Stimulated activated CD4-positive, alpha-beta T cell treated with anti-CD3 and anti-CD28 coated beads, Interleukin-4, amount 100 ng/mL, for 4 hours (primary cell): ENCODE measurements around the gene ISYNA1.

Experiments
- DNase-seq, 2 experiments: peaks; one replicate each; pipeline ENCODE4 v3.0.0-alpha.2; 2020

ISYNA1 gene

GRCh38 chr19:18430417-18431144 lies 7.4 kb downstream of the ISYNA1 start:
- no peak for DNase-seq

- DNase-seq = no peak
Observed at GRCh38 chr19:18429717-18430416, 8.1 kb downstream of the ISYNA1 start.

- peak; percentile 65 to 73 for DNase-seq
Observed at GRCh38 chr19:18428787-18429674, 8.9 kb downstream of the ISYNA1 start.

GRCh38 chr19:18428173-18428786 lies 9.7 kb downstream of the ISYNA1 start:
- no peak for DNase-seq

GRCh38 chr19:18427743-18428113 lies 10.2 kb downstream of the ISYNA1 start:
- DNase-seq = no peak

- DNase-seq = no peak
Observed at GRCh38 chr19:18427080-18427742, 10.7 kb downstream of the ISYNA1 start.

- no peak for DNase-seq
Observed at GRCh38 chr19:18426416-18426767, 11.5 kb downstream of the ISYNA1 start.

- no peak for DNase-seq
Observed at GRCh38 chr19:18425515-18426415, 12.2 kb downstream of the ISYNA1 start.

GRCh38 chr19:18424890-18425514 lies 12.9 kb downstream of the ISYNA1 start:
- no peak for DNase-seq

GRCh38 chr19:18424122-18424889 lies 13.6 kb downstream of the ISYNA1 start:
- no peak for DNase-seq

- no peak for DNase-seq
Observed at GRCh38 chr19:18423258-18424020, 14.5 kb downstream of the ISYNA1 start.

GRCh38 chr19:18422530-18423191 lies 15.3 kb downstream of the ISYNA1 start:
- no peak for DNase-seq

- DNase-seq = no peak
Observed at GRCh38 chr19:18421371-18421959, 16.5 kb downstream of the ISYNA1 start.

- DNase-seq = no peak
Observed at GRCh38 chr19:18420930-18421329, 17.0 kb downstream of the ISYNA1 start.

- DNase-seq = no peak
Observed at GRCh38 chr19:18419699-18420460, 18.1 kb downstream of the ISYNA1 start.

GRCh38 chr19:18419195-18419698 lies 18.7 kb downstream of the ISYNA1 start, which contains the start of gene SSBP4:
Gene SSBP4 (plus strand): TSS chr19:18419398. CDS start chr19:18419649, 251 bp downstream.
- DNase-seq = peak; percentile 61 to 69
